ENCODE data around the gene CCDC61. TPM values are rescaled to one million over a fixed set of nuclear protein-coding genes. Genes with fewer than 3 reads are reported as not detected.

Gene CCDC61
- total and polyA plus RNA-seq, 3 donors from 2014 or later = 25.6 to 32.5 (median 31.2) TPM

- intact Hi-C loops (cut with DNase I; ENCODE audit: low total_unique reads) = no loop called here
- TF ChIP-seq CTCF (IDR thresholded peaks at IDR 0.05) (no peak), POLR2A (IDR thresholded peaks at IDR 0.05) (no peak)
- no peak for DNase-seq
These were observed 38.1 kb downstream of the CCDC61 start for GRCh38 chr19:46033401-46033800.

DNA sequence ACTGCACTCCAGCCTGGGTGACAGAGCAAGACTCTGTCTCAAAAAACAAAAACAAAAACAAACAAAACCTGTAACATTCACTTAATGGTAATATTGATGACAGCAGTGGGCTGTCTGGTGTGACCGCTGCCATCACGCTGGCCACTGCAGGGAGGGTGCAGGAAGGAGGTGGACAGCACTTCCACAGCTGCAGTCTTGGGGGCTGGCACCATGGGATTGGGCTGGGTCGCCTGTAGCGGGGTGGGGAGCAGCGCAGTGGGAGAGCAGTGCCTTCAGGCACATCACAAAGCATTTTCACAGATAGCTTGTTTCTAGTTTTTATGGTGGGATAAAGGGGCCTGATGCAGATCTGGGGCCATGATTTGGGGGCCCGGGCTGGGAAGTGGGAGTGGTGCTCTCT, 40.3 kb downstream of the CCDC61 start:
- Histone ChIP-seq H3K27me3 (no peaks in the 10 kb centered on the region), H3K4me1 (no peaks in the 10 kb centered on the region), H3K9me3 (no peaks in the 10 kb centered on the region), H3K36me3 (ENCODE audit: low read depth, missing control alignments) (no peaks in the 10 kb centered on the region), H3K4me3 (no peak overlapping the region), H3K27ac (no peak overlapping the region)
- no peak for TF ChIP-seq CTCF (IDR thresholded peaks at IDR 0.05)
- TF ChIP-seq POLR2A (IDR thresholded peaks at IDR 0.05) = no peak
- no peak for DNase-seq
- 93 to 96% methylated on average over 4 to 6 of the region's 6 CpGs for WGBS, 2 donors
- intact Hi-C loops (cut with DNase I; ENCODE audit: low total_unique reads) = no loop called here

More at GRCh38 chr19:46033401-46033800, 38.1 kb downstream of the CCDC61 start:
- Histone ChIP-seq H3K27me3 (no peaks in the 10 kb centered on the region), H3K36me3 (ENCODE audit: low read depth, missing control alignments) (no peaks in the 10 kb centered on the region), H3K4me3 (no peak overlapping the region), H3K4me1 (no peaks in the 10 kb centered on the region), H3K9me3 (no peaks in the 10 kb centered on the region), H3K27ac (no peak overlapping the region)
- 94 to 97% methylated on average over 9 to 11 of the region's 11 CpGs for WGBS, 2 donors

DNA sequence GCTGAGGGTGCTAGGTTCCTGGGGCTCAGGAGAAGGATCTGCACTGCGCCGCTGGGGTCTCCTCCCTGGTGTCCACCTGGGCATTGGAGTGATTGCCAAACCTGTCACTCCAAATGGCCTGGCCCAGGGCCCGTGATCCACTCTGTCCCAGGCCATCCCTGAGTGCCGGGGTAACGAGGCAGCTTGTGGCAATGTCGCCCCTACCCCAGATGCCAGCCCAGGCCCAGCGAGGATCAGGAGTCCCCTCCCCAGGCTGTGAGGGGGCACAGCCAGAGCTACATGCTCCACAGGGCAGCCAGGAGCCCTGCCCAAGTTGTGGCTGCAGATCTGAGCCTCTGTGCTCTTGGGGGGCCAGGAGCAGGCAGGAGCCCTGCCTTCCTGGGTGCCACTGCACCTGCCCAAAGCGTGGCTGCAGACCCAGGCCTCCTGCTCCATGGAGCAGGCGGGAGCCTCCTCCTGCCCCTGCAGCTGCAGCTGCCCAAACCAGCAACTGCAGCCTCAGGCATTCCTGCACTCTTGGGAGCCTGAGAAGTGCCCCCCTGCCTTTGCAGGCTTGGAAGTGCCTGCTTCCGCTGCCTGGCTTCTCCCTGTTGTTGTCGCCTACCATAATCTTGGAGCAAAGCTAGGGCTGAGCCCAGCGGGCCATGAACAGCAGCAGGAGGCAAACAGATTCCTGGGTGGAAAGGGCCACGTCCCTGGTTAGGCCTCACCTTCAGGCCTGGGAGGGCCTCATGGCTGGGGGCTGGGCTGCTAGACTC, 40.9 kb downstream of the CCDC61 start:
- intact Hi-C loops (cut with DNase I; ENCODE audit: low total_unique reads) = no loop called here
- 81 to 88% methylated on average over 4 to 13 of the region's 13 CpGs for WGBS, 2 donors
- Histone ChIP-seq H3K36me3 (ENCODE audit: low read depth, missing control alignments) (no peaks in the 10 kb centered on the region), H3K9me3 (no peaks in the 10 kb centered on the region), H3K27me3 (no peaks in the 10 kb centered on the region), H3K4me3 (no peak overlapping the region), H3K4me1 (no peaks in the 10 kb centered on the region), H3K27ac (no peak overlapping the region)
- DNase-seq = no peak
- TF ChIP-seq POLR2A (IDR thresholded peaks at IDR 0.05) (no peak), CTCF (IDR thresholded peaks at IDR 0.05) (no peak)

GRCh38 chr19:46036744-46037128, 41.5 kb downstream of the CCDC61 start:
- no peaks in the 10 kb centered on the region for H3K9me3 ChIP-seq
- H3K27me3 ChIP-seq = no peaks in the 10 kb centered on the region
- H3K27ac ChIP-seq = no peak overlapping the region
- WGBS, 2 donors = 71 to 100% methylated on average over 1 to 3 of the region's 3 CpGs
- DNase-seq = no peak
- no peak for TF ChIP-seq CTCF (IDR thresholded peaks at IDR 0.05)
- no peak for TF ChIP-seq POLR2A (IDR thresholded peaks at IDR 0.05)
- no peaks in the 10 kb centered on the region for H3K4me1 ChIP-seq
- intact Hi-C loops (cut with DNase I; ENCODE audit: low total_unique reads) = no loop called here
- no peaks in the 10 kb centered on the region for H3K36me3 ChIP-seq (ENCODE audit: low read depth, missing control alignments)
- no peak overlapping the region for H3K4me3 ChIP-seq

DNA sequence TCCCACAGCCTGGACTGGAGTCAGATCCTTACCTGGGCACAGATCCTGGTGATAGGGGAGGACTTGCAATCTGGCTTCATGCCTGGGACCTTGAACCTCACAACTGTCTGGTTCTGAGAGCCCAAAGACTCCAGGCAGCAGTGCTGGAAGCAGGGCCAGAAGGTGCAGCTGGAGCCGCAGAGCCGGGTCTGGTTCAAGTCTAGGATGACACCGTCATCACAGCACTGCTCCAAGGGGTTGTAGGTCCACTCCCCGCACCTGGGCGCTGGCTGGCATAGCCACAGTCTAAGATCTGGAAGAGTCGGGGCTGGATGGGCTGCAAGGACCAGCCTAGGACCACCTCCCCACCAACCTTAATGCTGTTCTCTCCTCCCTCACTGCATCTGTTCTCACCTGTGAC, 44.9 kb downstream of the CCDC61 start:
- intact Hi-C loops (cut with DNase I; ENCODE audit: low total_unique reads) = no loop called here

More for the DNA sequence above, 44.9 kb downstream of the CCDC61 start:
- no peak for DNase-seq
- Histone ChIP-seq H3K27me3 (no peaks in the 10 kb centered on the region), H3K36me3 (ENCODE audit: low read depth, missing control alignments) (no peaks in the 10 kb centered on the region), H3K9me3 (no peaks in the 10 kb centered on the region), H3K4me3 (no peak overlapping the region), H3K27ac (no peak overlapping the region), H3K4me1 (no peaks in the 10 kb centered on the region)
- 90 to 95% methylated on average over 6 of the region's 6 CpGs for WGBS, 2 donors
- no peak for TF ChIP-seq POLR2A (IDR thresholded peaks at IDR 0.05)
- no peak for TF ChIP-seq CTCF (IDR thresholded peaks at IDR 0.05)
